Esophagus muscularis mucosa (tissue), 3 donors: ENCODE measurements around the gene MRPS2.

Experiments
- CTCF ChIP-seq, 3 experiments: fragments of 200-600 bp in 2 of 3; fragments of 450-650 bp in 1 of 3; sonication (generic) in 2 of 3; IDR thresholded peaks; one replicate each; pipeline ENCODE4 v1.5.1; 2017 to 2019; ENCODE audit warnings: antibody characterized with exemption in 3 of 3, mild to moderate bottlenecking in 2 of 3, moderate library complexity in 1 of 3
- EP300 ChIP-seq: sonication (generic); formaldehyde crosslinking; IDR thresholded peaks from one replicate; pipeline ENCODE4 v1.6.1; 2017; ENCODE audit warnings: antibody characterized with exemption

GRCh38 chr9:135487281-135488012 is 13.0 kb upstream of the MRPS2 start:
- TF ChIP-seq CTCF (IDR thresholded peaks at IDR 0.05) (no peak), EP300 (no peak)
